Skin epidermis (tissue), 12 donors: ENCODE data around the gene GPR37L1.

Source experiments
- H3K27ac ChIP-seq, 21 experiments: fragments of 200-600 bp; sonication (generic) in 11 of 21; one replicate each; pipeline ENCODE4 v1.5.0; 2020; ENCODE audit warnings: mild to moderate bottlenecking in 3 of 21, inconsistent platforms in 2 of 21, moderate library complexity in 2 of 21
- H3K4me3 ChIP-seq, 7 experiments: fragments of 200-600 bp; sonication (generic) in 2 of 7; one replicate each; pipeline ENCODE4 v1.5.0; 2020; ENCODE audit warnings: inconsistent platforms in 2 of 7, mild to moderate bottlenecking in 2 of 7, moderate library complexity in 1 of 7

The GPR37L1 gene

DNA sequence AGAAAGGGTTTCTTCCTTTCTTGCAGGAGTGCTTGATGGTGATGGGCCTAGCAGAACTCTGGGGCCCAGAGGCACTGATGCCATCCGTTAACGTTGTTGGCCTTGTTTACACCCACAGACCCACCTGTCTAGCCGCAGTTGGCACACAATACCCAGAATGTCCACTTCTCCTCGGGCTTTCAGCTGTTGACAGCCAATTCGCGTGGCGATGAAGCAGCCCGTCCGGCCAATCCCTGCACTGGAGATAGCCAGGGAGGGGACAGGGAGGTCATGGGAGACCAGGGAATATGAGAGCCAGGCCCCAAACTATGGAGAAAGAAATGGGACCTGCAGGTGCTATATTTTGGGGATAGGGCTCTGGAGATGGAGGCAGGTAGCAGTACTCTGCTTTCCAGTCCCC lies 27.5 kb downstream of the GPR37L1 start:
- Histone ChIP-seq H3K27ac (no peak overlapping the region), H3K4me3 (no peak overlapping the region)

DNA sequence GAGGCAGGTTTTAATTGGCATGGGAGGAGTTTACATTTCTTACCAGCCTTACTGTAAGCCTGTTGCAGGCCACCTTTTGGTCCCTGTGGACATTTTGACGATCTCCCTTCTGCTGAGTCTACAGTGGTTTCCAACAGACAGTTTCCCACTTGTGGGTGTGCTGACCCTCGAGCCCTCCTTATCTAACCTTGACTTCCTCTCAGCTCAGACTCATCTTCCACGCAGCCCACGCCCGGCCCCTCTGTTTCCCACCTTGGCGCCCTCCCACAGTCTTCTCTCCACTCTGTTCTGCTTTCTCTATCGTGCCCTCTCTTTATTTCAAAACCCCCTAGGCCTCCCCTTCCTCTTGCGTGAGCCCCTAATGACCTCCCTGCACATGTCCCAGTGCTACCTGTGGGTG lies 27.9 kb downstream of the GPR37L1 start:
- Histone ChIP-seq H3K27ac (no peak overlapping the region), H3K4me3 (no peak overlapping the region)

DNA sequence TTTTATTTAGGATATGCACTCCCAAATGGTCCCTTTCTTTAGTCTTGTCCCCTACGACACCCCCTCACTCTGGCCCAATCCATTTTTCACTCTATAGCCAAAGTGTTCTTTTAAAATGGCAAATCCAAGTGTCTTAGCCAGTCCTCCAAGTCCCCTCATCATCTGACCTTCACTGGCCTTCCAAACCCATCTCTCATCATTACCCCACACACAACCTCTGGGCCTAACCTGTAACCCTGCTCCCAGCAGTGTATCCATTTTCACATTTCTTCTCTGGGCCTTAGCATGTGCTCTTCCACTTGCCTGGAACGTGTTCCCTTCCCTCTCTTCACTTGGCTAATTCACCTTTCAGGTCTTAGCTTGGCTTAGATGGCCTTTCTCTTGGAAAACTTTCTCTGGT lies 28.3 kb downstream of the GPR37L1 start:
- no peak overlapping the region for H3K27ac ChIP-seq
- H3K4me3 ChIP-seq, result no peak overlapping the region

DNA sequence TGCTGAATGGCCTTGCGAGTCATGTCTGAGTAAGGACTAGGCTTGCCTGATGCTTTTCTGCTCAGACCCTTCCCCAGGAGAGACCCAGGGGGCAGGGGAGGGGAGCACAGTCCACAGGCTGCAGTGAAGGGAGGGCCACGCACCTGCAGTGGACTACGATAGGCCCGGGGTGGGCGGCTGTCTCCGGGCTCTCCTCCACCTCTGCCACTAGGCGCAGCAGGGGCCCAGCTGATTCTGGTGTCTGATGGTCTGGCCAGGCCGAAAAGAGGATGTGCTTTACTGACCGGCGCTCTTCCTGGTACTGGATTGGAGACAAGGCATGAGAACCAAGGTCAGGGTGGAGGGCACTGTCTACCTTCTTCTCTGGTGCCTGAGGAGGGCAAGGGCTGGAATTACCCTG lies 29.7 kb downstream of the GPR37L1 start:
- no peak overlapping the region for H3K27ac ChIP-seq
- H3K4me3 ChIP-seq, result no peak overlapping the region

DNA sequence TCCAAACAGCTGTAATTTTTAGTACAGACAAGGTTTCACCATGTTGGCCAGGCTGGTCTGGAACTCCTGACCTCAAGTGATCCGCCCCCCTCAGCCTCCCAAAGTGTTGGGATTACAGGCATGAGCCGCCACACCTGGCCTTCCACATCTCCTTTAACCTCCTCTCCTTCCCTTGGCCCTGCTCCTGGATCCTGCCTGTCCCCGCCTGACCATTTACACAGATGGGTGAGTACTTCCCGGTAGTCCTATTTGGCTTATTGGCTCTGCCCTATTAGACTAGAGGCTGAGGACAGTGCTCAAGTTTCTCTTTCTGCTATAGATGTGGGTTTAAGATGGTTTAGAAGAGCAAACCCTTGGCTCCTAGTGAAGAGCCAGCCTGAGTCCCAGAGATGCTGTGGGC lies 30.6 kb downstream of the GPR37L1 start:
- H3K27ac ChIP-seq, result no peak overlapping the region

DNA sequence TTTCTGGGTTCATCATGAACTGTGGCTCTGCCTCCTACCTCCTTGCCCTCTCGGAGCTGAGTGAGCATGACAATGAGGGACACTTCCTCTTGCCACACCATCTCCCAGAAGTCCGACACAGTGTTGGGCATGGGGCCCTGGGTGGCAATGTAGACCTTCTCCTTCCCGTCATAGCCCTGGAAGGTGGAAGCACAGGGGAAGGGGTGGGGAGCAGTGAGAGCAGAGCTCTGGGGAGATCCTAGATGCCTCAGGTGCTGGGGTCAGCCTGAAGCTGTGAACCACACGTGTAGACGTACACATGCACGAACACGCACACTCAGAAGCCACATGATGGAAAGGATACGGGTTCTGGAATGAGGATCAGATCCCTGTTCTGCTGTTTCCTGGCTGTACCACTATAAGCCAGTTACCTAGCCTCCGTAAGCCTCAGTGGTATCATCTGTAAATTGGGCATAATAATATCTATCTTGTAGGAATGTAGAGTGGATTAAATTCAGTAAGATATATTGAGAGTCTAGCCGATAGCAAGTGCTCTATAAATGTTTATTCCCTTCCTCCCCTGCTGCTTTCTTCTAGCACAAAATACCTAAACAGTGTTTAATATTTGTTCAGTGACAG lies 31.5 kb downstream of the GPR37L1 start:
- H3K4me3 ChIP-seq, result no peak overlapping the region
- no peak overlapping the region for H3K27ac ChIP-seq

More for the DNA sequence above, 30.6 kb downstream of the GPR37L1 start:
- H3K4me3 ChIP-seq, result no peak overlapping the region

DNA sequence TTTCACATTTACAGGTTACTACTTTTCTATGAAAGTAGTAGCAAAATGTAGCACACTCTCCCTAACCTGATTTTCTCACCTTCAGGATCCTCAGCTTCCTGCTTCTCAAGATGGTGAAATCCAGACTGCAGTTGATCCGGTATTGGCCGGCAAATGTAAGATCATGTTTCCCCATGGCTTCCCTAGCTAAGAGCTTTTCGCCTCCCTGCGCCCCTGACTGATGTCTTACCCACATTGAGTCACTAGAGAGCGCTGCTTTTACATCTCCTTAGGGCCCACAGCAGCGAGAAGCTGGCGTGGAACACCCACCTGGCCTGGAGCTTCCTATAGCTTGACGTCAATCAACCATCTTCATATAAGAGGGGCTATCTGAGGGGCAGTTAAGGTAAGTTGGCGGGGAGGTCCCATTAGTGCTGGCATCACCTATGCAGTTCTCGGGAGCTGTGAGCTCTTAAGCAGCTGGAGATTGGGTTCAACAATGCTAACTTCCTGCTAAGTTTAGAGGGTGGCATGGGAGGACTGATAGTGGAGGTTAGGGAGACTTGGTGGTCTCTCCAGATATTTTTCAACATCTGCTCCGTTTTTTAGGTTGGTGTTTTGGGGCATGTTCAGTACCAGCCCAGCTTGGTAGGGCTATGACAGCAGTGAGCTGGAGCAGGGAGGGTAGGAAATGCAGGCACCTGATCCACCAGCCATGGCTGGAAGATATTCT lies 32.2 kb downstream of the GPR37L1 start:
- no peak overlapping the region for H3K4me3 ChIP-seq
- no peak overlapping the region for H3K27ac ChIP-seq

DNA sequence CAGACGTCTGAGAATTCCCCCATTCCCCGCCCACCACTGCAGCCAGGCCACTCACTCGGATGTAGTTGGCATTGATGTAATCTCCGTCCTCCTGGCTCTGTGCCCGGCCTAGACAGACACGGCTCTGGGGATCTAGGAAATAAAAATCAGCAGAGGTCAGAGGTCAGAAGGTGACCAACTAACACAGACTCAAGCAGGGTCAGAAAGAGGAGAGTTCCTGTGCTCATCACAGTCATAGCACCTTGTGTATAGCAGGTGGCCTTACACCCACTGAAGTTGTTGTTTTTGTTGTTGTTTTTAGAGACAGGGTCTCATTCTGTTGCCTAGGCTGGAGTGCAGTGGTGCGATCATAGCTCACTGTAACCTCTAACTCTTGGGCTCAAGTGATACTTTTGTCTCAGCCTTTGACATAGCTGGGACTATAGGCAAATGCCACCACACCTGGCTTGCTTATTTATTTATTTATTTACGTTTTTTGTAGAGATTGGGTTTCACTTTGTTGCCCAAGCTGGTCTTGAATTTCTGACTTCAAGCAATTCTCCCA lies 32.8 kb downstream of the GPR37L1 start:
- Histone ChIP-seq H3K4me3 (no peak overlapping the region), H3K27ac (no peak overlapping the region)

DNA sequence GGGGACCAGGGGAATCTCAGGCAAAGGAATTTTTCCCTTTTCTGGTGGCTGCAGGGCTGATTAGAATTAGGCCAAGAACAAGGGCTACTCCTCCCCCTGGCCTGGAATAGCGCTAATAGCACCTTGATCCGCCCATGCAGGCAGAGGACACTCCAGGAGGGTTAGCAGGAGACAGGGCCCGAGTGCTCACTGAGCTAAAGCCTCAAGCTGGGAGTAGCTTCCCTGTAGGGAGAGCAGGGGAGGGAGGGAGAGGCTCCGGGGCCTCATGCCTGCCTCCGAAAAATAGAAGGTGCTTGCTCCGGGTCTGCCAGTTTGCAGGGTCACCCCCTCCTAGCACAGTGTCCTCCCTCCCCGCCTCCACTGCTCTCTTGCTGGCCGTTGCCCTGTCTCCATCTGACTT lies 33.9 kb downstream of the GPR37L1 start:
- H3K4me3 ChIP-seq, result no peak overlapping the region
- H3K27ac ChIP-seq, result no peak overlapping the region

DNA sequence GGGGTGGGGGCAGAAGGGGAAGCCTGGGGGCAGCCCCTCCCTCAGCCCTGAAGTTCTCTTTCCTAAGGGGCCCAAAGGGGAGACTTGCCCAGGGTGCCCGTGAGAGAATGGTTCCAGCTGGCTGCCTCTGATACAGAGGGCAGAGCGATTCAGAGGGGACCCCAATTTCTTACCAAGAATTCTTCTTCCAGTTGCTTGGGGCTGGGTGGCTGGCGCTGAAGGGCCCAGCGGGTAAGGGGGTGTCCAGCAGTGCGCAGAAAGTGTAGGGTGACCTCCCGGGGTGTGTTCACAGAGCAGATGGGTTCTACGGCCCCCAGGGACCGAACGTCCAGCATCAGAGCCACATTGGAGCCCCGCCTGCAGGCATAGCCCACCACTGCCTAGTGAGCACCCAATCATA lies 35.2 kb downstream of the GPR37L1 start:
- H3K27ac ChIP-seq, result peak overlapping the region in 1 of 21 experiments; percentile 1

DNA sequence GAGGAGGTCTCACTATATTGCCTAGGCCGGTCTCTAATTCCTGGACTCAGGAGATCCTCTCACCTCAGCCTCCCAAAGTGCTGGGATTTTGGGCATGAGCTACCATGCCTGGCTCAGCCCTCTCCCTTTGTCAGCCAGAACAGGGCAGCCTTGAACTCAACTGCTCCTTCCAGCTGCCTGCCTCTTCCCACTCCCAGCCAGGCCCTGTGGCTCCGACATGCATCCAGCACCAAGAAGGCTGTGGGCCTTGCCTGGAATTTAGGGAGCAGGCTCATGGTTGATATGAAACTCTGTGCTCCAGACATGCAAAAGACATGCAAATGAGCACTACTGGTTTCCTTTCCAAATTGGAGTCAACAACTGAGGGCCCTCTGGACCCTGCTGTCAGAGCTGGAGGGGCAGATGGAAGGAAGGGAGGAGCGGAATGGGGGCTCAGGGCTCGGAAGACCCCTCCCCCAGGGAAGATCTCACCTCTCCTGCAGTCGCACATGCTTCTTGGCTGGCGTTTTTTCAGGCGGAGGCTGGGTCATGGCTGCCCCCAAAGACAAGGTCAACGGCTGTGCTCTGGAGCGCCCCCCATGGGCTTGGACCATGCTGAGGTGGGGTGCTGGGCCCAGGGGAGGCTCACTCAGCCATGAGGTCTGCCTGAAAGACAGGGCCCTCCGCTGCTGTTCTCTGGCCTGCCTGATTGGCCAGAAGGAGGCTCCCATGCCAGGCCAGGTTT lies 36.3 kb downstream of the GPR37L1 start:
- peak overlapping the region in 14 of 21 experiments; percentile 18 to 94 (median 82) for H3K27ac ChIP-seq
- H3K4me3 ChIP-seq, result peak overlapping the region; percentile 20 to 46 (median 38)

More for the DNA sequence above, 35.2 kb downstream of the GPR37L1 start:
- H3K4me3 ChIP-seq, result no peak overlapping the region

DNA sequence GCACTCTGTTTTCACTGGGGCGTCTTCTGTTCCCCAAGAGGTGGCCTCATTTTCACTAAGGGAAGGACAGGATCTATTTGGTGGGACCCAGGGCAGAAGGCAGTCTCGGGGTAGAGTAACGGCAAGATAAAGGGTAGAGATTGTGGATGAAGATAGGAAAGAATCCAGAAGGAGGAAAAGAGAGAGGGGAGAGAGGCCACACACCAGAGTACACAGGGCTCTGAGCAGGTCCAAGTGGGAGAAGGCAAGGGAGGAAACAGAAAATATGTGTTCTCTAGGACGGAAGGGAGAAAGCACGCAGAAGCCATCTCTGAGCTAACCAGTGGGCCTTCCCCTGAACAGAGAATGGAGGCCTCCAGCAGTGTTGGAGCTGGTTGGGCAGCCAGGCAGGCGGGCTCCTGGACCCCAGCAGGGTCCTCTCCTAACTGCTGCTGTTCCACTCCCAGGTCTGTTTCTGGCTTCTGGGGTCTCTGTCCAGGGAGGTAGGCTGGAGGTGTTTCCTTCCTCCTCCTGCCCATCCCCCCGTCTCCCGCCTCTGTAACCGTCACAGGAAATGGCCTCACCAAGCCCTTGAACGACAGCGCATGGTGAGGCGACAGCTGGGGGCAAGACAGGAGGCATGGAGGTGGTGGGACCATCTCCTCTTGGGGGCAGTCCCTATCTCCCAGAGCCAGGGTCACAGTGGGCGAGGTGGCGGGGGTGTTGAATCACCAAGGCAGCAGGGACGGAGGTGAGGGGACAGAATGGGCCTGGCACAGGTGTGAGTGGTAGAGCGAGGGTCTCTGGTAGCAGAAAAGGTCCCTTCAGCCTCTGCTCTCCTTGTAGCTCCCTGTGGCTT lies 37.0 kb downstream of the GPR37L1 start:
- peak overlapping the region in 19 of 21 experiments; percentile 5 to 94 (median 70) for H3K27ac ChIP-seq
- H3K4me3 ChIP-seq, result peak overlapping the region; percentile 20 to 46 (median 38)

DNA sequence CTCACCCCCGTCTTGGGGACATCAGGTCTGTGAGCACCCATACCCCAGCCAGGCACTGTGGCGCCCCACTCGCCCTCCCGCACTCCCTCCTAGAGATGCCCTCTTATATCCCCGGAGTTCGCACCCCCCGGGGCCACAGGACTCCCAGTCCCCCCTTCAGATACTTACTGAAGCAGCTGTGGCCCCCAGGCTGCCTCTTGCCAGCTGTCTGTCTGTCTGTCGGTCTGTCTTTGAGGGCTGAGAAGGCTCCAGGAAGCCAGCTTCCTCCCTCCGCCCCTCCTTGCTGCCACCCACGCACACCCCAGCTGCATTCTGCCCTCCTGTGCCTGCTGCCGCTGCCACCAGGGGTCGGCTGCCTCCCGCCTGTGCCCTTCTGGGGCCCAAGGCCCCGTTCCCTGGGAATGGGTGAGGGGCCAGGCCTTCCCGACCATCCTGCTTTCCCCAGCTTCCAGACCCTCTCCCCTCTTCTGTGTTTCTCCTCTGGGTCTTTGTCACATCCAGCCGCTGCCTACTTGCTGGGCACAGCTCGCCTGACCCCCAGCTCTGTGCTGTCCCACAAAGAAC lies 37.7 kb downstream of the GPR37L1 start, which contains the start of gene PTPN7:
TSS of gene PTPN7 (minus strand) at position 226 of the 564 bp plus-strand sequence. CDS start 1,200 bp downstream, outside the sequence.
- Histone ChIP-seq H3K4me3 (peak within 1 kb of the TSS; percentile 20 to 46 (median 38)), H3K27ac (peak within 1 kb of the TSS in 19 of 21 experiments; percentile 5 to 94 (median 70))

DNA sequence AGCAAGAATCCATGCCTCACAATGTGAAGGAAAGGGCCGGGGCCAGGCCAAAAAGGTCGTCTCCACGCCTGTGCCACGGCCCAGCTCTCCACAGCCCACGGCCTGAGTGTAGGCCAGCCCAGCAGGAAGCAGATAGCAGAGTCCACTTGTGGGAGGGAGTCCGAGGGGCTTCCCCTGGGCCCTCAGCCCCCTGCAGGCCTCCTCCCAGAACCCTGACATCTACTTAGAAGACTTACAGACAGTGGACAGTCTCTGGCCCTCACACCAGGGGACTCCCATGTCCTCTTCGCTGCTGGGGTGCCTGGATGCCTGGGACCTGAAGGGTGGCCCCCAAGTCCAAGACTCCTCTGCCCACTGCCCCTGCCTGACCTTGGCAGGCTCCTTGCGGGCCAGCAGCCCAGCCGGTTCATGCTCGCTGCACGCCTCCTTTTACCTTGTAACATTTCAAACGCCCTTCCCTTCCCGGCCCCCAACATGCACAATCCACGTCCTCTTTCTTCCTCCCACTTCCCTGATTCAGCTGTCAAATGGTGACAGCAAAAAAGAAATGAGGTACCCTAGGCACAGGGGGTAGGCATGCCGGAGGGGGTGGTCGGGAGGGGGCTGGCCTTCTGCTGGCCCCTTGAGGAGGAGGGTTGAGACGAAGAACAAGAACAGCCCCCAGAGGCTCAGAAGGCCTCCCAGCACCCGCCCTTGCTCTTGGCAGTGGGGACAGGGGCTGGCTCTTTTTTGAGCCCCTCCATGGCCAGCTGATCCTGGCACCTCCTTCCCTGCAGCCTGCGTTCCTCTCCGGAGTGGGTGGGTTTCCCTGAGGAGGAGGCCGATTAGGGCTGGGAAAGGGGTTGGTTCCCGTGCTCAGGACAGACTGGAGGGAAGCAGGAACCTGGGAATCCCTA lies 38.7 kb downstream of the GPR37L1 start:
- Histone ChIP-seq H3K4me3 (peak overlapping the region in 1 of 7 experiments; percentile 46), H3K27ac (peak overlapping the region in 19 of 21 experiments; percentile 3 to 94 (median 70))

DNA sequence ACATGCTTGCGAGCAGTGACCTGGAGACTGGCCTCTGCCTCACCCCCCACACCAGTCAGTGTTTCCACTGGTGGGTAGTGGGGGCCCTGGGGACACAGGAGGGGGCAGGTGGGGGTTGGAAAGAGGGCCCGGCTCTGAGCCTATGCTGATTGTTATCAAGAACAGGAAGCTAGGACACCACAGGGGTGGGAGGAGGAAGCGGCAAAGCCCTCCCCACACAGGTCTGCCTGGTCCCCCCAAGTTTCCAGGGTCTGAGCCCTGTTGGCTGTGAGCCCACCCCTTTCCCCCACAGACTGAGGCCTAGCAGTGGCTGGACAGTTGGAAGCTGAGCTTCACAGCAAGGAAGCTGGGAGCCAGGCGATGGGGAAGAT lies 39.3 kb downstream of the GPR37L1 start:
- peak overlapping the region in 16 of 21 experiments; percentile 0 to 94 (median 80) for H3K27ac ChIP-seq
- no peak overlapping the region for H3K4me3 ChIP-seq

DNA sequence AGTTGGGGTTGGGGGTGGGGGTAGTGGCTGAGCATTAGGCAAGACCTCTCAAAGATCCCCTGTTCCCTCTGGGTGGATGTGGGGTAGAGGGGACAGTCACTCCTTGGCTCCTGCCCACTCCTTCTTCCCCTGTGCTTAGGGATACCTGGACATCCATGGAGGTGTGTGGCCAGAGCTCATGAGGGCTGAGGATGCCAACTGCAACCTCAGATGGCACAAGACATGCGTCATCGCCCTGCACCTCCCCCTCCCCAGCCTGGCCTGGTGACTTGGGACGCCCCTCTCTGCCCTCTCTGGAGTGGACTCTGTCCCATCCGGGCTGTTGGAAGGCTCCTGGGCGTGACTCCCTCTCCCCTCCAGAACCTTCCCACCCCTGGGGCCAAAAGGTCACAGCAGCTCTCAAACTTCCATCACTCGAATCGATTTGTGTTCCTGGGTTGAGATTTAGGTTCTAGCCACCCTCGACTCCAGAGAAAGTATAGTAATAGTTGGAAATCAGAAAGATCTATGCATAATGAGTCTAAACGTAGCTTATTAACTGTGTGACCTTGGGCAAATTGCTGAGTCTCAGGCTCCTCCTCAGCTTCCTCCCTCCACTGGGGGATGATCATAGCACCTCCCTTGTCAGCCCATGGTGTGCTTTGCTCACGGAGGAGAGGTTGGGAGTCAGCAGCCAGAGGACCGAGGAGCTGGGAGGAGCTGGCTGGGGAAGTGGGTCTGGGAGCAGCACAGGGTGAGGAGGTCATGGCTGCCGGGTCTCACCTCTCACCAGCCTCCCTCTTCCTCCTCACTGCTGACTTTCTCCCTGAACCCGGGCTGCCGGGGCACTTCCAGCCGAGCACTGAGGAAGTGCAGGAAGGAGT lies 39.9 kb downstream of the GPR37L1 start:
- Histone ChIP-seq H3K4me3 (no peak overlapping the region), H3K27ac (peak overlapping the region in 15 of 21 experiments; percentile 0 to 94 (median 82))
